ENCODE data around the gene ZAP70. TPM values are rescaled to one million over a fixed set of nuclear protein-coding genes. Genes with fewer than 3 reads are reported as not detected.

ZAP70 gene
- total and polyA plus RNA-seq, 2 of the 13 experiments (the other 11 are each of a cell fraction or from before 2014, with no cell fraction given): 0.51 to 4.0 TPM

DNA sequence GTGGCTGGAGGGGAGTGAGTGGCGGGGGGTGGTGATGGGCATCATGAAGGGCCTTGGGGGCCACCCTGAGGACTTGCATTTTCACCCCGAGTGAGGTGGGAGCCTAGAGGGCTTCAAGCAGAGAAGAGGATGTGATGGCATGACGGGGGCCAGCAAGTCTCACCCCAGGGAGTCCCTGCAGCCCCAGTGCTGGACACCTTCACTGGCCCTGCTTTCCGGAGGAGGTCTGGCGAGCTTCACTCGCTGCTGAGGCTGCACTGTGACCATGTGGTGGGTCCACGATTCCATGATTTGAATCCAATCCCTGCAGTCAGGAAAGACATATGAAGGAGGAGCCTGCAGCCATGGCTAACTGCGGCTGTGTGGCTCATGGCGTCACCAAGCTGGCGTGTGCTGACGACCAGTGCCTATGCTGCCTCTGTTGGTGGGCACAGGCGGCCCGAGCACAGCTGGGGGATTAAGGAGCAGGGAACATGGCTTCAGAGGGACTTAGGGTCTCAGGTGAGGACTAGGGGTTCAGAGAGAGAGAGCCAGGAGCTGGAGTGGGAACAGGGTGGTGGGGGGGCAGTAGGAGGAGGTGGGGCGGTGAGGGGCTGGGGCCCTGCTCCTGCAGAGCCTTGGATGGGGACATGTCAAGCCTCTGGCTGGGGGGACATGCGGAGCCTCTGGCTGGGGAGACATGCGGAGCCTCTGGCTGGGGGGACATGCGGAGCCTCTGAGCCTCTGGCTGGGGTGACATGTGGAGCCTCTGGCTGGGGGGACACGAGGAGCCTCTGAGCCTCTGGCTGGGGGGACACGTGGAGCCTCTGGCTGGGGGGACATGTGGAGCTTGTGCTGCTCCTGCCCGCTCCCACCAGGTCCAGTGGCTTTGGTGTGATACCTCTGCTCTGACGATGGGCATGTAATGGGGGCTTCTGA lies 3.6 kb downstream of the ZAP70 start:
- TF ChIP-seq HOXA5 (CRISPR knock-in tag; IDR thresholded peaks at IDR 0.05): no peak
- 0 out of 2 replicates have a peak, but pooled peaks have one; percentile 22 for TF ChIP-seq RXRA (CRISPR knock-in tag; IDR thresholded peaks at IDR 0.05)
- Histone ChIP-seq H3K9ac (ENCODE audit: insufficient read depth, low read depth, low read length) (no peak overlapping the region), H3K4me1 (ENCODE audit: insufficient read depth, low read length) (peaks cover 14% of the 10 kb centered on the region), H3K9me3 (ENCODE audit: low read length) (no peaks in the 10 kb centered on the region), H3K27me3 (ENCODE audit: control insufficient read depth in 1 of 2, insufficient read depth in 2 of 2, low read length in 2 of 2) (peaks cover 0 to 17% of the 10 kb centered on the region in 2 experiments; a peak in 3 of 5 replicates), H3K27ac (ENCODE audit: extremely low read length, insufficient read depth, low read length) (no peak overlapping the region), H4K20me1 (ENCODE audit: insufficient read depth, low read length) (no peaks in the 10 kb centered on the region), H3K4me2 (ENCODE audit: low read depth, low read length) (no peak overlapping the region), H3K4me3 (replicated peaks in 1 of 3; ENCODE audit: insufficient read depth in 1 of 3, low read depth in 2 of 3, low read length in 3 of 3) (no peak overlapping the region), H3K79me2 (ENCODE audit: insufficient read depth, low read length) (no peaks in the 10 kb centered on the region), H2AFZ (ENCODE audit: low read length) (no peak overlapping the region), H3K36me3 (replicated peaks in 1 of 2; ENCODE audit: control insufficient read depth in 1 of 2, insufficient read depth in 2 of 2, low read length in 2 of 2) (no peaks in the 10 kb centered on the region)
- no peak for ATAC-seq
- no peak for DNase-seq (ENCODE audit: low spot score)
- ChIA-PET CTCF (ENCODE audit: low intra/inter-chr PET ratio, low total read pairs) (no interaction called here), POLR2A (no interaction called here)
- FAIRE-seq: no peak
- no TSS peak for BruUV-seq (replicated peaks)
- intact Hi-C loops (cut with micrococcal nuclease; ENCODE audit: unreplicated experiment) (loop anchor here (10.0 kb wide), 1 partner anchor 548 kb away; no protein-coding TSS in a partner anchor), in situ Hi-C loops (cut with HindIII; ENCODE audit: extremely low pct_ligation_motif_present, low pct_unique_long_range_greater_than_20kb) (no loop called here)
- WGBS (ENCODE audit: low lambda C conversion rate): 51% methylated on average over 16 of the region's 21 CpGs

DNA sequence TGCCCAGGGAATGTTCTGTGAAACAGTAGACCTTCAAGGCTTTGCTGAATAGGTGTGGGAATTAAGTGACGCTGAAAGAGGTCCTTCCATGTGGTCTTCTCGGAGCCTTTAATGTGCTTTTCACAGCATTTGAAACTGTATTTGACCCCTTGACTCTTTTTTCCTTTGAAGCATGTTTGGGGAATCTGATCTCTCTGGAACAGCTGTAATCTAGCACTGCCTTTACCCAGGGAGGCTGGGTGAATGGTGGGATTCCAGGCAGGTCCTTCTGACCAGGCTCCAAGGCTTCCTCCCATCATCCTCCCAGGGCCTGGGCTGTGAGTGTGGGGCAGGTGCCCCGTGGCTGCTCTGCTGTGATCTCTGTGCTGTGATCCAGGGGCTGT lies 4.2 kb downstream of the ZAP70 start:
- H3K9ac ChIP-seq (ENCODE audit: insufficient read depth, low read depth, low read length): no peak overlapping the region
- peaks cover 14% of the 10 kb centered on the region for H3K4me1 ChIP-seq (ENCODE audit: insufficient read depth, low read length)
- DNase-seq (ENCODE audit: low spot score) (no peak), ATAC-seq (no peak), FAIRE-seq (no peak)
- peaks cover 0 to 13% of the 10 kb centered on the region in 2 experiments; a peak in 3 of 5 replicates for H3K27me3 ChIP-seq (ENCODE audit: control insufficient read depth in 1 of 2, insufficient read depth in 2 of 2, low read length in 2 of 2)
- H2AFZ ChIP-seq (ENCODE audit: low read length): no peak overlapping the region
- intact Hi-C loops (cut with micrococcal nuclease; ENCODE audit: unreplicated experiment) (loop anchor here (10.0 kb wide), 1 partner anchor 547 kb away; no protein-coding TSS in a partner anchor), in situ Hi-C loops (cut with HindIII; ENCODE audit: extremely low pct_ligation_motif_present, low pct_unique_long_range_greater_than_20kb) (no loop called here)
- H4K20me1 ChIP-seq (ENCODE audit: insufficient read depth, low read length): no peaks in the 10 kb centered on the region
- 2% methylated on average over 3 of the region's 3 CpGs for WGBS (ENCODE audit: low lambda C conversion rate)
- no peaks in the 10 kb centered on the region for H3K9me3 ChIP-seq (ENCODE audit: low read length)
- H3K36me3 ChIP-seq (replicated peaks in 1 of 2; ENCODE audit: control insufficient read depth in 1 of 2, insufficient read depth in 2 of 2, low read length in 2 of 2): no peaks in the 10 kb centered on the region
- ChIA-PET POLR2A (no interaction called here), CTCF (ENCODE audit: low intra/inter-chr PET ratio, low total read pairs) (no interaction called here)
- H3K27ac ChIP-seq (ENCODE audit: extremely low read length, insufficient read depth, low read length): no peak overlapping the region
- no peak overlapping the region for H3K4me2 ChIP-seq (ENCODE audit: low read depth, low read length)
- no peaks in the 10 kb centered on the region for H3K79me2 ChIP-seq (ENCODE audit: insufficient read depth, low read length)
- peak; percentile 27; the same call in 1 of the 2 replicates for TF ChIP-seq HNF4A (CRISPR knock-in tag; IDR thresholded peaks at IDR 0.05)
- TF ChIP-seq, protein P1, sequence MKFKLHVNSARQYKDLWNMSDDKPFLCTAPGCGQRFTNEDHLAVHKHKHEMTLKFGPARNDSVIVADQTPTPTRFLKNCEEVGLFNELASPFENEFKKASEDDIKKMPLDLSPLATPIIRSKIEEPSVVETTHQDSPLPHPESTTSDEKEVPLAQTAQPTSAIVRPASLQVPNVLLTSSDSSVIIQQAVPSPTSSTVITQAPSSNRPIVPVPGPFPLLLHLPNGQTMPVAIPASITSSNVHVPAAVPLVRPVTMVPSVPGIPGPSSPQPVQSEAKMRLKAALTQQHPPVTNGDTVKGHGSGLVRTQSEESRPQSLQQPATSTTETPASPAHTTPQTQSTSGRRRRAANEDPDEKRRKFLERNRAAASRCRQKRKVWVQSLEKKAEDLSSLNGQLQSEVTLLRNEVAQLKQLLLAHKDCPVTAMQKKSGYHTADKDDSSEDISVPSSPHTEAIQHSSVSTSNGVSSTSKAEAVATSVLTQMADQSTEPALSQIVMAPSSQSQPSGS (CRISPR knock-in tag; IDR thresholded peaks at IDR 0.05): no peak
- no peak for TF ChIP-seq AKAP8 (CRISPR knock-in tag; IDR thresholded peaks at IDR 0.05)
- H3K4me3 ChIP-seq (replicated peaks in 1 of 3; ENCODE audit: insufficient read depth in 1 of 3, low read depth in 2 of 3, low read length in 3 of 3): no peak overlapping the region
- no TSS peak for BruUV-seq (replicated peaks)
